GM19467 (cell line): ENCODE measurements around the gene FAM228B.

Source experiments
- ATAC-seq: cut with Tn5 transposase; IDR thresholded peaks from one replicate; pipeline ENCODE4 v1.9.1; 2021; ENCODE audit warnings: mild to moderate bottlenecking, moderate library complexity; ENCODE audit not compliant: unreplicated experiment

The FAM228B gene

GRCh38 chr2:24200799-24201198 lies 77.5 kb downstream of the FAM228B start:
- no peak for ATAC-seq

GRCh38 chr2:24203029-24203786 lies 79.9 kb downstream of the FAM228B start:
- no peak for ATAC-seq

DNA sequence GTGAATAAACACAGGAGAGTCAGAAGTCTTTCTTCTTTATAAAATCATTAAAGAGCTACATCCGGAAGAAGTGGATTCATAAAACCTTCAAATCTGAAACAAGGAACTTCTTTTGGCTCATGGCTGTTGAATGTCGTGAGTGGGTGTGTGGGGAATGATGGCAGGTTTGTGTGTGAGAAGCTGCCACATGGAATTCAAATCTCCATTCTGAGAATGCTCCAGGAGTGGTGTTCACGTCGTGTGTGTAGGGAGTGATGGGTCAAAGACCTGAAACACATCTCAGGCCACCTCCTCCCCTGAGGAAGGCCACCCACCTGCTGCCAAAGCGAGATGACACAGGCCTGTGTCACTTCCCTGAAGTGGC lies 80.5 kb downstream of the FAM228B start:
- ATAC-seq, result no peak

DNA sequence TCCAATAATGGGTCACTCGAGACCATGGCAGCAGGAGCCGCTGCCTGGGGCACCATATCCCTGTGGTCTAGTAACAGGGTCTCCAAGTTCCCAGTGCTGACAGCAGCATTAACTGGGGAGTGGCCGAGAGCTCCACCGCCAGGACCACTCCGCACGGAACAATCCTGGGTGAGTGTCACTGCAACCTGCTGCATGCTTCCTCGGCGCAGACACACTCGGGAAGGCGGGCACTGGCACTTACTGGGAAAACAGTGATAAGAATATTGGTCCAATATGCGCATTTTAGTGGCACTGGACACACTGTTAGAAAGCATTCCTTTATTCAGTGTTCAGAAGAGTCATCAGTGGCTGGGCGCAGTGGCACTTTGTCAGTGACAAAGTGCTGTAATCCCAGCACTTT lies 81.2 kb downstream of the FAM228B start:
- ATAC-seq, result no peak

DNA sequence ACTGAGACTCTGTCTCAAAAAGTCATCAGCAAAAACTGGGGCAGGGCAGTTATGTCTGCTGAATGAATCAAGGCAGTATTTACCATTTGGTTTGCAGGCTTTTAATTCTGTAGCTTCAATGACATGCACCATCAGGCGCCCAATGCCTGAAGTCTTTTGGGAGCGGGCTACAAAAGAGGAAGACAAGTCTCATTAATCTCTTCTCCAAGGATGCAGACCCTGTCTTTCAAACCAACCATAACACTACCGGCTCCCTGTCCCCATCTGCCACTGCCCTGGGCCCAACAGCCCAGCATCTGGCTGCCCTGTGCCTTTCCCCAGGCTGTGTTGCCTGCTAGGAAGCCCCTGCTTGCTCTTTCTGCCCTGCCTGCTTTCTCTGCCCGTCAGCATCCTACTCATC lies 81.9 kb downstream of the FAM228B start:
- ATAC-seq, result no peak

- no peak for ATAC-seq
Observed at GRCh38 chr2:24206242-24206641, 83.0 kb downstream of the FAM228B start.

- no peak for ATAC-seq
Observed at GRCh38 chr2:24206714-24207113, 83.4 kb downstream of the FAM228B start.

DNA sequence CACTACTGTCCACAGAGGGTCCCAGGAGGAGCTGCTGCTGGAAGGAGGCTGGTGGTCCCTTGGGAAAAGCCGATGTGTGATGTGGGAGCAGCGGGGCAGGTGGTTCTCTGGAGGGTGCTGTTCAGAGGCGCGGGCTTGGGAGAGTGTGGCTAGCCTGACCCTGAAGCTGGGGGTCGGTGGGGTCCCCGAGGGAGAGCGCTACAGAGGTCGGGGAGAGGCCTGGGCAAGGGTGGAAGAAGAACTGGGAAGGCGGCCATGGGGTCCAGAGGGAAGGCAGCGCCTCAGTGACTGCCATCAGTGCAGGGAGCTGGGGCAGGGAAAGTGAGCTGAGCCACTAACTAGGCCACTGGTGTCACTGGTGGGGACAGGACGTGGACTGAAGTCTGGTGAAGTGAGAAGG lies 84.1 kb downstream of the FAM228B start:
- ATAC-seq, result no peak

GRCh38 chr2:24208490-24208889 lies 85.2 kb downstream of the FAM228B start:
- no peak for ATAC-seq

GRCh38 chr2:24209389-24210105 lies 86.3 kb downstream of the FAM228B start:
- no peak for ATAC-seq

- ATAC-seq, result no peak
Observed at GRCh38 chr2:24210106-24210455, 86.8 kb downstream of the FAM228B start.

DNA sequence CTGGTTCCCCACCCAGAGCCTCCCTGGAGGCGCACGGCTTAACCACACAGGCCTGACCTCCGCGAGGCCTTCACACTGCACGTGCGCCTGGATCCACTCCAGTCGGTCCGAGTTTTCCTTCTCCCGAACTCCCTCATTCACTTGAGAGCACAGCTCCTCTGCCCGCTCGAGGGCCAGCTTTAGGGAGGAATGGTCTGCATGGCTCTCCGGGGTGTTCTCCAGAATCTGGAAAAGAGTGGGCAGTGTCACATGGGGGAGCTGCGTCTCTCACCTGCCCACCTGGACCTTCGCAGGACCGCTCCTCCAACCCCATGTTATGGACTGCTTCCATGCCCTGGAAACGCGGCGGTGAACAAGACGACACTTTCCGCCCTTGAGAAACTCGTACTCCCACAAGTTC lies 87.5 kb downstream of the FAM228B start:
- ATAC-seq, result no peak

DNA sequence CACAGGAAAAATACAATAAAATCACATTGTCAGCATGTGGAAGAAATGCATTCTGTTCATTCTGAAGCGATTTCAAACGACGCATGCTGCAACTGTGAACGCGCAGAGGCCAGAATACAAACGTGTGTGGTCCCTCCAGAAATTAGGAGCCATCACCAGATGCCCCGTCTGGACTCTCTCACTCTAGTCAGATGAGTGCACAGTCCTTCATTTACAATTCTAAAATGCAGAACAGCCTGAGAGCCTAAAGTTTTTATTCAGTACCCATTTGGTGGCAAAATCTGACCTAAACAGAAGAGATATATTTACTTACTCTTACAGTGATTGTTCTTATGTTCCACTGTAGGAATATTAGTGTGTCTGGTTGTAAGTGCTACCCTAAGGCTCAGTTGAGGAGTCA lies 88.1 kb downstream of the FAM228B start:
- no peak for ATAC-seq

DNA sequence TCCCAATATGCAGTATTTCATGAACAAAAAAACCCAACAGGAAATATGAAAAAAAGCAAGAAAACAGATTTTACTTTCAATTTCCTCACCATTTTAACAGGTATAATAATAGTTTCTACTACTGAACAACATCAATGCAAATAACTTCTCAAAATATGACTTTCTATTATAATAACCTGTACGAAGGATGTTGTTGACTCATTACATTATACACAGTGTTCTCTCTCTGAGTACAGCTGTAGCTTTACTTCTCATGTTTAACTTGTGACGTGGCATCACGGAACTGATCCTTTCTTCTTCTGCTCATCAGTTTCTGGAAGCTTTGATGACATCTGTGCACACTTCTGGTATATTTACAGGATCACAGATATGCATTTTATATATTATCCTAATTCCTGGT lies 91.6 kb downstream of the FAM228B start:
- ATAC-seq, result peak; percentile 87
